COLO668 (cell line): ENCODE results near the gene HDHD5.
A peak's percentile ranks its signal among the peaks of the same experiment; 100 is the strongest.

Source experiments
- DNase-seq: peaks from one replicate; lab custom pipeline; 2025; ENCODE audit not compliant: unreplicated experiment; lab: John Stamatoyannopoulos, UW

The HDHD5 gene

GRCh38 chr22:17120711-17121232 is 38.3 kb downstream of the HDHD5 start:
- peak; percentile 71 for DNase-seq

GRCh38 chr22:17120281-17120680 is 38.8 kb downstream of the HDHD5 start:
- peak; percentile 43 for DNase-seq

- DNase-seq = peak; percentile 31
These were observed 39.4 kb downstream of the HDHD5 start for GRCh38 chr22:17119481-17120202.

- DNase-seq = no peak
These were observed 40.7 kb downstream of the HDHD5 start for GRCh38 chr22:17118342-17118741.

GRCh38 chr22:17117890-17118289 is 41.2 kb downstream of the HDHD5 start:
- no peak for DNase-seq

GRCh38 chr22:17117400-17117799 is 41.7 kb downstream of the HDHD5 start:
- no peak for DNase-seq

- no peak for DNase-seq
These were observed 42.3 kb downstream of the HDHD5 start for GRCh38 chr22:17116572-17117330.

- DNase-seq = no peak
These were observed 43.0 kb downstream of the HDHD5 start for GRCh38 chr22:17115945-17116565.

- DNase-seq = no peak
These were observed 43.8 kb downstream of the HDHD5 start for GRCh38 chr22:17115236-17115635.

- no peak for DNase-seq
These were observed 44.2 kb downstream of the HDHD5 start for GRCh38 chr22:17114898-17115235.

- no peak for DNase-seq
These were observed 44.7 kb downstream of the HDHD5 start for GRCh38 chr22:17114173-17114897.

GRCh38 chr22:17113600-17113999 is 45.5 kb downstream of the HDHD5 start:
- no peak for DNase-seq

GRCh38 chr22:17112491-17113042 is 46.5 kb downstream of the HDHD5 start:
- DNase-seq = peak; percentile 5

- DNase-seq = no peak
These were observed 48.1 kb downstream of the HDHD5 start for GRCh38 chr22:17110791-17111550.

- DNase-seq = no peak
These were observed 49.1 kb downstream of the HDHD5 start for GRCh38 chr22:17109976-17110375.

- DNase-seq = no peak
These were observed 49.8 kb downstream of the HDHD5 start for GRCh38 chr22:17109113-17109865.

GRCh38 chr22:17108256-17109112 is 50.6 kb downstream of the HDHD5 start:
- DNase-seq = no peak

GRCh38 chr22:17107547-17107810 is 51.6 kb downstream of the HDHD5 start:
- no peak for DNase-seq
